GM12878 (cell line): Measurements from ENCODE around the gene TMPRSS9. TPM values are rescaled to one million over a fixed set of nuclear protein-coding genes. Genes with fewer than 3 reads are reported as not detected.

Experiments used
- ATAC-seq: fragments of 200-7000 bp; cut with Tn5 transposase; 3 replicates; pipeline ENCODE4 v1.9.1; 2020; ENCODE audit warnings: mild to moderate bottlenecking, moderate library complexity
- BruUV-seq: library from RNA; stranded (reverse); fragments of 400-500 nt; replicated peaks from 2 replicates; lab custom pipeline; 2021; lab: Mats Ljungman, UMichigan
- CTCF ChIA-PET: fragments of 300-600 bp; sonication (Branson Sonifier 250); formaldehyde crosslinking; extraction: SDS; loops from one replicate; lab custom pipeline; 2021; ENCODE audit warnings: inconsistent platforms; lab: Yijun Ruan, JAX
- POLR2A ChIA-PET: fragments of 350-600 bp; formaldehyde crosslinking; extraction: SDS; loops from one replicate; lab custom pipeline; 2021; ENCODE audit warnings: inconsistent platforms; lab: Charles Lee
- RAD21 ChIA-PET: fragments of 300-600 bp; sonication (Branson Sonifier 250); formaldehyde crosslinking; loops from one replicate; lab custom pipeline; 2023; ENCODE audit warnings: antibody characterized with exemption; ENCODE audit not compliant: unreplicated experiment; lab: Charles Lee
- SMC1A ChIA-PET: fragments of 300-600 bp; sonication (Branson Sonifier 250); formaldehyde crosslinking; loops from one replicate; lab custom pipeline; 2023; ENCODE audit not compliant: unreplicated experiment, uncharacterized antibody; lab: Charles Lee
- DNase-seq: peaks from one replicate; pipeline ENCODE4 v3.0.0-alpha.2; 2011; ENCODE audit warnings: low read depth, low spot score
- FAIRE-seq: peaks from 3 replicates; lab custom pipeline; 2011; peaks lifted over from hg19 to GRCh38; lab: Jason Lieb, UNC
- H2AFZ ChIP-seq: 2 replicates; pipeline ENCODE4 v1.6.0; 2011; ENCODE audit warnings: low read depth, low read length, control low read depth; ENCODE audit not compliant: control insufficient read depth
- H3K27ac ChIP-seq: 2 replicates; pipeline ENCODE4 v1.5.1; 2011; ENCODE audit warnings: control low read depth; ENCODE audit not compliant: control insufficient read depth, insufficient read depth
- H3K27me3 ChIP-seq, 2 experiments: replicated peaks in 1 of 2; 2 replicates each; pipeline versions ENCODE4 v1.6.0 to v1.6.1; 2011; ENCODE audit warnings: low read length in 1 of 2; ENCODE audit not compliant: control insufficient read depth in 2 of 2, insufficient read depth in 2 of 2
- H3K36me3 ChIP-seq, 2 experiments: 2 replicates each; pipeline ENCODE4 v1.5.1; 2011; ENCODE audit warnings: low read length in 1 of 2; ENCODE audit not compliant: control insufficient read depth in 2 of 2, insufficient read depth in 2 of 2
- H3K4me1 ChIP-seq: 2 replicates; pipeline ENCODE4 v1.6.1; 2011; ENCODE audit warnings: mild to moderate bottlenecking, low read length, moderate library complexity, mixed read lengths; ENCODE audit not compliant: control insufficient read depth, insufficient read depth
- H3K4me2 ChIP-seq: 2 replicates; pipeline ENCODE4 v1.6.0; 2011; ENCODE audit warnings: control low read depth; ENCODE audit not compliant: control insufficient read depth, insufficient read depth
- H3K4me3 ChIP-seq: fragments of 200-600 bp; sonication (generic); 2 replicates; pipeline ENCODE4 v1.5.1; 2016
- H3K79me2 ChIP-seq: 2 replicates; pipeline ENCODE4 v1.6.0; 2011; ENCODE audit warnings: low read length; ENCODE audit not compliant: control insufficient read depth, insufficient read depth
- H3K9ac ChIP-seq: 2 replicates; pipeline ENCODE4 v1.8.0; 2011; ENCODE audit warnings: low read length, control low read depth, mixed read lengths; ENCODE audit not compliant: control insufficient read depth, insufficient read depth
- H3K9me3 ChIP-seq: replicated peaks from 3 replicates; pipeline ENCODE4 v1.5.1; 2011; ENCODE audit warnings: mild to moderate bottlenecking, low read length; ENCODE audit not compliant: control insufficient read depth, insufficient read depth
- H4K20me1 ChIP-seq: 2 replicates; pipeline ENCODE4 v1.6.0; 2011; ENCODE audit not compliant: control insufficient read depth, insufficient read depth
- ETV6 ChIP-seq, 2 experiments: fragments of 450-650 bp in 1 of 2; IDR thresholded peaks in 1 of 2; conservative IDR thresholded peaks in 1 of 2; 2 replicates each; pipeline ENCODE4 v1.6.1; 2014; ENCODE audit warnings: antibody characterized with exemption in 1 of 2, borderline replicate concordance in 1 of 2, low read depth in 1 of 2, mild to moderate bottlenecking in 1 of 2, moderate library complexity in 1 of 2
- IRF4 ChIP-seq: IDR thresholded peaks from 2 replicates; pipeline ENCODE4 v1.6.1; 2011; ENCODE audit warnings: low read depth, low read length
- MEF2B ChIP-seq: fragments of 450-650 bp; IDR thresholded peaks from 2 replicates; pipeline ENCODE4 v1.6.1; 2018; ENCODE audit warnings: mild to moderate bottlenecking, moderate library complexity; ENCODE audit not compliant: partially characterized antibody, poor library complexity, severe bottlenecking
- NFXL1 ChIP-seq: fragments of 450-650 bp; IDR thresholded peaks from 2 replicates; pipeline ENCODE4 v1.6.1; 2017; ENCODE audit warnings: antibody characterized with exemption, mild to moderate bottlenecking, borderline replicate concordance
- NFYA ChIP-seq: IDR thresholded peaks from 2 replicates; pipeline ENCODE4 v1.6.1; 2011; ENCODE audit warnings: low read depth, mild to moderate bottlenecking, low read length, improper control_type of control experiment, borderline replicate concordance
- POU2F2 ChIP-seq: IDR thresholded peaks from 3 replicates; pipeline ENCODE4 v1.6.1; 2011; ENCODE audit warnings: low read depth, mild to moderate bottlenecking, low read length, borderline replicate concordance
- SMAD1 ChIP-seq: fragments of 450-650 bp; IDR thresholded peaks from 2 replicates; pipeline ENCODE4 v1.6.1; 2018; ENCODE audit warnings: mild to moderate bottlenecking, low read depth; ENCODE audit not compliant: partially characterized antibody
- SMAD5 ChIP-seq: IDR thresholded peaks from 2 replicates; pipeline ENCODE4 v1.6.1; 2016; ENCODE audit warnings: antibody characterized with exemption, low read depth
- TAF1 ChIP-seq: IDR thresholded peaks from 2 replicates; pipeline ENCODE4 v1.6.1; 2011; ENCODE audit warnings: mild to moderate bottlenecking, low read depth, low read length, borderline replicate concordance
- TCF3 ChIP-seq: IDR thresholded peaks from 2 replicates; pipeline ENCODE4 v1.6.1; 2012; ENCODE audit warnings: low read depth, mild to moderate bottlenecking, low read length, borderline replicate concordance; ENCODE audit not compliant: insufficient read depth
- TCF7 ChIP-seq: IDR thresholded peaks from 2 replicates; pipeline ENCODE4 v1.6.1; 2014; ENCODE audit warnings: antibody characterized with exemption, borderline replicate concordance
- ZBED1 ChIP-seq: IDR thresholded peaks from 2 replicates; pipeline ENCODE4 v1.6.1; 2016; ENCODE audit warnings: borderline replicate concordance
- ZNF384 ChIP-seq: IDR thresholded peaks from 2 replicates; pipeline ENCODE4 v1.6.1; 2012; ENCODE audit warnings: low read depth, mild to moderate bottlenecking, low read length, improper control_type of control experiment, borderline replicate concordance
- ZSCAN29 ChIP-seq: fragments of 450-650 bp; IDR thresholded peaks from 2 replicates; pipeline ENCODE4 v1.6.1; 2017; ENCODE audit warnings: mild to moderate bottlenecking, moderate library complexity
- WGBS: methylation state at CpG from one replicate; pipeline ENCODE4 v1.1.6; 2016; ENCODE audit warnings: low lambda C conversion rate; ENCODE audit not compliant: insufficient replicate concordance, insufficient coverage; ENCODE audit errors: missing lambda C conversion rate; 5-methylcytosine and 5-hydroxymethylcytosine counted together
- in situ Hi-C: fragments of 300-500 bp; cut with MboI; formaldehyde crosslinking; loops from 9 replicates; pipeline ENCODE4 v1.14.3; 2018; ENCODE audit warnings: mixed read lengths
- intact Hi-C: fragments of 100-400 bp; cut with micrococcal nuclease; formaldehyde crosslinking; loops from one replicate; pipeline ENCODE4 v1.14.2; 2022; ENCODE audit not compliant: unreplicated experiment
- polyA plus RNA-seq, 11 experiments: library from polyadenylated mRNA; depleted of rRNA in 4 of 11; unstranded in 6 of 11; stranded (reverse) in 5 of 11; fragments of >200 nt; fragmentation: Nextera tagmentation in 4 of 11; fragmentation: Illumina TruSeq in 1 of 11; extraction: Ambion mirVana in 4 of 11; extraction: Trizol in 1 of 11; gene quantifications; 1 replicate in 1 of 11; 2 replicates in 10 of 11; pipeline versions ENCODE4 v1.2.1 to v1.2.3, GENCODE V29; 2011 to 2016; ENCODE audit warnings: inconsistent platforms in 2 of 11, missing spikeins in 2 of 11, low read depth in 1 of 11
- total RNA-seq, 4 experiments: library from RNA; depleted of rRNA in 3 of 4; stranded (reverse); fragments of >200 nt in 3 of 4; fragmentation: Illumina TruSeq in 1 of 4; extraction: Trizol in 1 of 4; gene quantifications; 2 replicates each; pipeline versions ENCODE4 v1.2.1 to v1.2.3, GENCODE V29; 2013 to 2021
- TF ChIP-seq, protein P1 (sequence below), 3 experiments: IDR thresholded peaks in 2 of 3; conservative IDR thresholded peaks in 1 of 3; 2 replicates each; pipeline ENCODE4 v1.5.1; 2011; ENCODE audit warnings: low read depth in 3 of 3, low read length in 3 of 3, mild to moderate bottlenecking in 3 of 3, control low read depth in 2 of 3, moderate library complexity in 2 of 3, inconsistent platforms in 1 of 3, mixed read lengths in 1 of 3; ENCODE audit not compliant: control insufficient read depth in 2 of 3, insufficient read depth in 1 of 3; ENCODE audit errors: extremely low read depth in 1 of 3
- TF ChIP-seq, protein P2 (sequence below): fragments of 450-650 bp; IDR thresholded peaks from 2 replicates; pipeline ENCODE4 v1.6.1; 2017; ENCODE audit warnings: borderline replicate concordance

TMPRSS9 gene
- total and polyA plus RNA-seq, 10 of the 15 experiments (the other 5 are each of a cell fraction or from before 2014, with no cell fraction given): 0.24 TPM; not detected in 9

DNA sequence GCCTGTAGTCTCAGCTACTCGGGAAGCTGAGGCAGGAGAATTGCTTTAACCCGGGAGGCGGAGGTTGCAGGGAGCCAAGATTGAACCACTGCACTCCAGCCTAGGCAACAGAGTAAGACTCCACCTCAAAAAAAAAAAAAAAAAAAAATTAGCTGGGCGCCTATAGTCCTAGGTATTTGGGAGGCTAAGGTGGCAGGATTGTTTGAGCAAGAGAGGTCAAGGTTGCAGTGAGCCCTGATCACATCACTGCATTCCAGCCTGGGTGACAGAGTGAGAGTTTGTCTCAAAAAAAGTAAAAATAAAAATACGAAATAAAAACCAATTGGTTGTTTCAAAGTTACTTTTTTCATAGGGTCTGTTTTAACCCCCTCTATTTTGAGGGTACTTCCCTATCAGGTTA is 98.0 kb downstream of the TMPRSS9 start:
- no peak for DNase-seq
- Histone ChIP-seq H3K9ac (no peak overlapping the region), H3K4me1 (peaks cover 18% of the 10 kb centered on the region), H3K4me2 (no peak overlapping the region), H3K36me3 (peaks cover 0 to 4% of the 10 kb centered on the region in 2 experiments; a peak in 2 of 4 replicates), H3K9me3 (no peaks in the 10 kb centered on the region), H4K20me1 (peaks cover 9% of the 10 kb centered on the region), H3K79me2 (peaks cover 42% of the 10 kb centered on the region), H2AFZ (no peak overlapping the region), H3K27me3 (no peaks in the 10 kb centered on the region), H3K27ac (no peak overlapping the region)
- ChIA-PET SMC1A (interaction anchor here (0.7 to 1.5 kb wide), 2 partner anchors 162 to 234 kb away, joined by 3 to 4 read pairs; no protein-coding TSS in a partner anchor), CTCF (interaction anchor here (1.7 kb wide), 1 partner anchor 178 kb away, joined by 6 read pairs; no protein-coding TSS in a partner anchor), POLR2A (no interaction called here), RAD21 (interaction anchor here (1.5 kb wide), 1 partner anchor 150 kb away, joined by 3 read pairs; no protein-coding TSS in a partner anchor)
- FAIRE-seq: no peak
- intact Hi-C loops: no loop called here
- WGBS: 91% methylated on average over 5 of the region's 5 CpGs
- ATAC-seq: no peak
- no TSS peak for BruUV-seq
- TF ChIP-seq ZNF384 (no peak), TAF1 (no peak), ETV6 (conservative IDR thresholded peaks at IDR 0.05 in 1 of 2, IDR thresholded peaks at IDR 0.05 in 1 of 2; ENCODE audit: borderline replicate concordance in 1 of 2, low read depth in 1 of 2) (no peak), TCF7 (no peak), MEF2B (no peak), TCF3 (no peak), SMAD5 (no peak), SMAD1 (no peak), ZBED1 (no peak), ZSCAN29 (no peak), IRF4 (no peak), POU2F2 (no peak), NFYA (no peak), NFXL1 (no peak)
- TF ChIP-seq, protein P1, sequence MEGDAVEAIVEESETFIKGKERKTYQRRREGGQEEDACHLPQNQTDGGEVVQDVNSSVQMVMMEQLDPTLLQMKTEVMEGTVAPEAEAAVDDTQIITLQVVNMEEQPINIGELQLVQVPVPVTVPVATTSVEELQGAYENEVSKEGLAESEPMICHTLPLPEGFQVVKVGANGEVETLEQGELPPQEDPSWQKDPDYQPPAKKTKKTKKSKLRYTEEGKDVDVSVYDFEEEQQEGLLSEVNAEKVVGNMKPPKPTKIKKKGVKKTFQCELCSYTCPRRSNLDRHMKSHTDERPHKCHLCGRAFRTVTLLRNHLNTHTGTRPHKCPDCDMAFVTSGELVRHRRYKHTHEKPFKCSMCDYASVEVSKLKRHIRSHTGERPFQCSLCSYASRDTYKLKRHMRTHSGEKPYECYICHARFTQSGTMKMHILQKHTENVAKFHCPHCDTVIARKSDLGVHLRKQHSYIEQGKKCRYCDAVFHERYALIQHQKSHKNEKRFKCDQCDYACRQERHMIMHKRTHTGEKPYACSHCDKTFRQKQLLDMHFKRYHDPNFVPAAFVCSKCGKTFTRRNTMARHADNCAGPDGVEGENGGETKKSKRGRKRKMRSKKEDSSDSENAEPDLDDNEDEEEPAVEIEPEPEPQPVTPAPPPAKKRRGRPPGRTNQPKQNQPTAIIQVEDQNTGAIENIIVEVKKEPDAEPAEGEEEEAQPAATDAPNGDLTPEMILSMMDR (IDR thresholded peaks at IDR 0.05 in 2 of 3, conservative IDR thresholded peaks at IDR 0.05 in 1 of 3; ENCODE audit: control insufficient read depth in 2 of 3, extremely low read depth in 1 of 3, insufficient read depth in 1 of 3, low read depth in 3 of 3, low read length in 3 of 3): no peak
- TF ChIP-seq, protein P2, sequence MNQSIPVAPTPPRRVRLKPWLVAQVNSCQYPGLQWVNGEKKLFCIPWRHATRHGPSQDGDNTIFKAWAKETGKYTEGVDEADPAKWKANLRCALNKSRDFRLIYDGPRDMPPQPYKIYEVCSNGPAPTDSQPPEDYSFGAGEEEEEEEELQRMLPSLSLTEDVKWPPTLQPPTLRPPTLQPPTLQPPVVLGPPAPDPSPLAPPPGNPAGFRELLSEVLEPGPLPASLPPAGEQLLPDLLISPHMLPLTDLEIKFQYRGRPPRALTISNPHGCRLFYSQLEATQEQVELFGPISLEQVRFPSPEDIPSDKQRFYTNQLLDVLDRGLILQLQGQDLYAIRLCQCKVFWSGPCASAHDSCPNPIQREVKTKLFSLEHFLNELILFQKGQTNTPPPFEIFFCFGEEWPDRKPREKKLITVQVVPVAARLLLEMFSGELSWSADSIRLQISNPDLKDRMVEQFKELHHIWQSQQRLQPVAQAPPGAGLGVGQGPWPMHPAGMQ: no peak
- TF ChIP-seq, all 136 proteins: peak for 0
- in situ Hi-C loops: no loop called here
- no peak overlapping the region for H3K4me3 ChIP-seq
